Left lung (tissue), 10 donors: ENCODE measurements around the gene SATB2. TPM values are rescaled to one million over a fixed set of nuclear protein-coding genes. Genes with fewer than 3 reads are reported as not detected.

Experiments used
- ATAC-seq: fragments of 200-7000 bp; cut with Tn5 transposase; one replicate; pipeline ENCODE4 v1.9.1; 2020; ENCODE audit warnings: moderate library complexity
- DNase-seq, 4 donors: peaks; one replicate each; pipeline ENCODE4 v3.0.0-alpha.2; 2013 to 2020
- H3K27ac ChIP-seq, 2 donors: fragments of 200-600 bp; sonication (generic) in 1 of 2; one replicate each; pipeline versions ENCODE4 v1.5.0 to v1.8.0; 2020 to 2021
- H3K27me3 ChIP-seq, 2 donors: fragments of 200-600 bp; sonication (generic) in 1 of 2; one replicate each; pipeline versions ENCODE4 v1.5.0 to v1.8.0; 2020 to 2021
- H3K36me3 ChIP-seq, 2 donors: fragments of 200-600 bp; sonication (generic) in 1 of 2; one replicate each; pipeline versions ENCODE4 v1.5.0 to v1.8.0; 2020 to 2021
- H3K4me1 ChIP-seq, 2 donors: fragments of 200-600 bp; one replicate each; pipeline ENCODE4 v1.8.0; 2021
- H3K4me3 ChIP-seq, 2 donors: fragments of 200-600 bp; sonication (generic) in 1 of 2; one replicate each; pipeline versions ENCODE4 v1.5.0 to v1.8.0; 2020 to 2021; ENCODE audit warnings: mild to moderate bottlenecking in 1 of 2
- H3K9me3 ChIP-seq, 2 donors: fragments of 200-600 bp; sonication (generic) in 1 of 2; one replicate each; pipeline versions ENCODE4 v1.5.0 to v1.8.0; 2020 to 2021
- intact Hi-C, 2 donors: fragments of 100-400 bp; cut with DNase I; formaldehyde crosslinking; loops; one replicate each; pipeline versions ENCODE4 v1.11.2 to v1.14.2; 2022
- polyA plus RNA-seq, 6 donors: library from polyadenylated mRNA; unstranded; fragments of 120-200 nt; gene quantifications; one replicate each; pipeline ENCODE4 v1.2.1, GENCODE V29; 2013; ENCODE audit not compliant: insufficient read length in 6 of 6
- total RNA-seq, 2 donors: library from RNA; stranded (reverse); fragmentation: NEBNext Ultra II Directional; extraction: Animal tissue kit (Norgen Biotek cat#: 25700); gene quantifications; one replicate each; pipeline ENCODE4 v1.2.1, GENCODE V29; 2021
- TF ChIP-seq, protein P1 (sequence below), 2 donors: fragments of 200-600 bp; sonication (generic) in 1 of 2; IDR thresholded peaks; one replicate each; pipeline versions ENCODE4 v1.5.0 to v1.8.0; 2021; ENCODE audit warnings: antibody characterized with exemption in 2 of 2
- donor health status: DM: no; HTN: yes; CAD: no.
- donor health status: DM: no; HTN: no; CAD: no.

Gene SATB2
- total and polyA plus RNA-seq, 8 donors = 2.9 to 4.5 (median 3.8) TPM

DNA sequence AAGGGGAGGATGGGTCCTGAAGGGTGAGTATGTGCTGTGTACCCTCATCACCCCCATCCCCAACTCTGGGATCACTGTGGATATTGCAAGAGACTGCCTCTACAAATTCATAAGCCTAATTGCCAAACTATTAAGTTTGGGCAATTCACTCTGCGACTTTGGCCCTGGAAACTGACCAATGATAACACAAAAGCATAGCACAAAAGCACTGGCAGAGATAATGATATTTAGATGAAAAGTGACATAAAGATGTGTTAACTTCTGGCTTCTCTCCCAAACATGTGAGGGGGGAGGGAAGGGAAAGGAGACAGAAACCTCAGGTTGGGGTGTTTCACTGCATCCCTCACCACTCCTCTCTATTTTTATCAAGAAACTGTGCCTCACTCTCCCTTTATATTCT lies 150.3 kb downstream of the SATB2 start:
- Histone ChIP-seq H3K27ac (no peak overlapping the region), H3K4me3 (no peak overlapping the region), H3K4me1 (peaks cover 0 to 5% of the 10 kb centered on the region in 2 donors), H3K36me3 (no peaks in the 10 kb centered on the region), H3K27me3 (no peaks in the 10 kb centered on the region), H3K9me3 (no peaks in the 10 kb centered on the region)
- TF ChIP-seq, protein P1, sequence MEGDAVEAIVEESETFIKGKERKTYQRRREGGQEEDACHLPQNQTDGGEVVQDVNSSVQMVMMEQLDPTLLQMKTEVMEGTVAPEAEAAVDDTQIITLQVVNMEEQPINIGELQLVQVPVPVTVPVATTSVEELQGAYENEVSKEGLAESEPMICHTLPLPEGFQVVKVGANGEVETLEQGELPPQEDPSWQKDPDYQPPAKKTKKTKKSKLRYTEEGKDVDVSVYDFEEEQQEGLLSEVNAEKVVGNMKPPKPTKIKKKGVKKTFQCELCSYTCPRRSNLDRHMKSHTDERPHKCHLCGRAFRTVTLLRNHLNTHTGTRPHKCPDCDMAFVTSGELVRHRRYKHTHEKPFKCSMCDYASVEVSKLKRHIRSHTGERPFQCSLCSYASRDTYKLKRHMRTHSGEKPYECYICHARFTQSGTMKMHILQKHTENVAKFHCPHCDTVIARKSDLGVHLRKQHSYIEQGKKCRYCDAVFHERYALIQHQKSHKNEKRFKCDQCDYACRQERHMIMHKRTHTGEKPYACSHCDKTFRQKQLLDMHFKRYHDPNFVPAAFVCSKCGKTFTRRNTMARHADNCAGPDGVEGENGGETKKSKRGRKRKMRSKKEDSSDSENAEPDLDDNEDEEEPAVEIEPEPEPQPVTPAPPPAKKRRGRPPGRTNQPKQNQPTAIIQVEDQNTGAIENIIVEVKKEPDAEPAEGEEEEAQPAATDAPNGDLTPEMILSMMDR (IDR thresholded peaks at IDR 0.05) = no peak
- ATAC-seq = no peak
- DNase-seq = no peak
- intact Hi-C loops = no loop called here

DNA sequence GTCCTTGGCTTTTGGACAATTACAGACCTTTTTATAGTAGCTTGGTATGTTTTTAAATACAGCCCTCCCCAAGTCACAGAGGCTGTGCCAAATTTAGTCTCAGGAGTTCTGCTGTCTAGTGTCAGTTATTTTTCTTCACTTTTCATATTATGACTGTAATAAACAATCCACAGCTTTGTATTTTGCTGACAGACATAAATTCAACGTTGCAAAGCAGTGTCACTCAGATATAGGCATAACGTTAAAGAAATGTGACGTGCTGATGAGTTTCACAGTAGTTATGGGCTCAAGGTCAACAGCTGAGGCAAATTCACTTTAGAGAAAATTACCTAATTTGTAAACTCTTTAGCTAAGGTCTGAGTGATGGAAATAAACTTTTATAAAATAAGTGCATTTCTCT lies 151.6 kb downstream of the SATB2 start:
- Histone ChIP-seq H3K27me3 (no peaks in the 10 kb centered on the region), H3K36me3 (no peaks in the 10 kb centered on the region), H3K4me1 (peaks cover 0 to 5% of the 10 kb centered on the region in 2 donors), H3K9me3 (no peaks in the 10 kb centered on the region), H3K4me3 (no peak overlapping the region), H3K27ac (no peak overlapping the region)
- ATAC-seq = no peak
- intact Hi-C loops = no loop called here
- no peak for DNase-seq
- TF ChIP-seq, protein P1 (IDR thresholded peaks at IDR 0.05) = no peak

DNA sequence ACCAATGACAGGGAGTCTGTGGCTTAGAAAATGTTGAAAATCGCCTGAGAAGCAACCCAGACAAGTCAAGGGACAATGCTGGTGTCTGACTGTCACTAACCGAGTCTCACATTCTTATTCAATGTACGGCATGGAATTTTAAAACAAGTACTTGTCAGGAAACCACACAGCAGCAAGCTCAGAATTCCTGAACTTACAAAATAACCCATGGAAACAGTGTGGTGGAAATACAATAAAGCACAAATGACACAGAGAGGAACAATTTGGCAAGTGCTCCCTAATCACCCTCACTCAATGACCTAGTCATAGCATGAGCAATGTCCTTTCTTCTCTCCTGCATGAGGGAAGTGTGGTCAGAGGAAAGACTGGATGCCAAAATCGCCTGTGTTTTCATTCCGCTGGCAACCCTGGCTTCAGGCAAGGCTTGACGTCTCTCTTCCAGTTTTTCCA lies 154.0 kb downstream of the SATB2 start:
- Histone ChIP-seq H3K27me3 (no peaks in the 10 kb centered on the region), H3K36me3 (no peaks in the 10 kb centered on the region), H3K4me1 (peaks cover 0 to 5% of the 10 kb centered on the region in 2 donors), H3K9me3 (no peaks in the 10 kb centered on the region), H3K4me3 (no peak overlapping the region), H3K27ac (no peak overlapping the region)
- TF ChIP-seq, protein P1 (IDR thresholded peaks at IDR 0.05) = no peak
- intact Hi-C loops = no loop called here
- ATAC-seq = no peak
- DNase-seq = no peak

- peak; percentile 44 for ATAC-seq
- Histone ChIP-seq H3K27ac (no peak overlapping the region), H3K36me3 (no peaks in the 10 kb centered on the region), H3K4me1 (peaks cover 0 to 5% of the 10 kb centered on the region in 2 donors), H3K4me3 (no peak overlapping the region), H3K27me3 (no peaks in the 10 kb centered on the region), H3K9me3 (no peaks in the 10 kb centered on the region)
- no peak for DNase-seq
- TF ChIP-seq, protein P1 (IDR thresholded peaks at IDR 0.05) = no peak
- intact Hi-C loops = no loop called here
Observed at GRCh38 chr2:199302851-199303250, 154.9 kb downstream of the SATB2 start.

DNA sequence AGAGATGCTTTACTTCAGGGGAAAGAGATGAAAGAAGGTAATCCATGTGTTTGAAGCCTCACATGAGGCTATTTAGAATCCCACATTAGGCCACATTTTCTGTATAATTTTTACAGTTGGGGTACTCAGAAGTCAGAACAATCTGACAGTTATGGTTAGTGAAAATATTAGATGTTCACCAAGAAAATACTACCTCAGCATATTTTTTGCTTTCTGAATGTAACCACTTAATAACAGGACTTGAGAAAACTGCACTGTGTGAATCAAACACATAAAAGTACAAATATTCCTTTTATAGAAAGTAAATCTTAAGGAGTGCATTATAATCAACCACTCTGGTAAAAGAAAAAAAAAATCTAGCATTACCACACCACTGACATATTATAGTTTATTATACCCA lies 169.3 kb downstream of the SATB2 start:
- intact Hi-C loops = no loop called here
- no peak for ATAC-seq
- DNase-seq = no peak

More for the DNA sequence above, 169.3 kb downstream of the SATB2 start:
- no peak overlapping the region for H3K27ac ChIP-seq
- no peaks in the 10 kb centered on the region for H3K27me3 ChIP-seq
- no peaks in the 10 kb centered on the region for H3K4me1 ChIP-seq
- H3K4me3 ChIP-seq = no peak overlapping the region
- TF ChIP-seq, protein P1 (IDR thresholded peaks at IDR 0.05) = no peak
- no peaks in the 10 kb centered on the region for H3K9me3 ChIP-seq
- H3K36me3 ChIP-seq = no peaks in the 10 kb centered on the region
